Osteoblast (primary cell): ENCODE results near the gene IL23A. TPM values are rescaled to one million over a fixed set of nuclear protein-coding genes. Genes with fewer than 3 reads are reported as not detected.
"Not testable (repeated sequence)": the region's sequence is repeated elsewhere in the genome, so short reads cannot be mapped to it uniquely, and the experiment has no call there.

Experiments used
- DNase-seq: peaks from one replicate; pipeline ENCODE4 v3.0.0; 2011; ENCODE audit warnings: low spot score, mixed read lengths; ENCODE audit not compliant: insufficient read length; ENCODE audit errors: missing footprints
- H2AFZ ChIP-seq: 2 replicates; pipeline ENCODE4 v1.6.0; 2011; ENCODE audit warnings: mild to moderate bottlenecking, low read length
- H3K27ac ChIP-seq: 2 replicates; pipeline ENCODE4 v1.5.1; 2011; ENCODE audit warnings: mild to moderate bottlenecking, low read depth, low read length, moderate library complexity
- H3K27me3 ChIP-seq: 2 replicates; pipeline ENCODE4 v1.6.0; 2012; ENCODE audit warnings: mild to moderate bottlenecking, control low read depth, inconsistent platforms, low read length, moderate library complexity; ENCODE audit not compliant: insufficient read depth
- H3K36me3 ChIP-seq: 2 replicates; pipeline ENCODE4 v1.5.1; 2011; ENCODE audit warnings: mild to moderate bottlenecking, low read length, control low read depth, moderate library complexity; ENCODE audit not compliant: insufficient read depth
- H3K4me1 ChIP-seq: 2 replicates; pipeline ENCODE4 v1.5.1; 2011; ENCODE audit warnings: mild to moderate bottlenecking, low read length, control low read depth, moderate library complexity; ENCODE audit not compliant: insufficient read depth
- H3K4me2 ChIP-seq: 2 replicates; pipeline ENCODE4 v1.6.0; 2011; ENCODE audit warnings: mild to moderate bottlenecking, low read length; ENCODE audit not compliant: insufficient read depth
- H3K4me3 ChIP-seq: fragments of 200-600 bp; sonication (generic); 3 replicates; pipeline ENCODE4 v1.5.1; 2012; ENCODE audit warnings: mild to moderate bottlenecking, low read length, inconsistent platforms; ENCODE audit not compliant: insufficient read depth
- H3K79me2 ChIP-seq: 2 replicates; pipeline ENCODE4 v1.6.0; 2012; ENCODE audit warnings: mild to moderate bottlenecking, low read length, control low read depth, inconsistent platforms; ENCODE audit not compliant: insufficient read depth
- H3K9me3 ChIP-seq: 2 replicates; pipeline ENCODE4 v1.5.1; 2011; ENCODE audit warnings: low read depth, low read length, control low read depth
- H4K20me1 ChIP-seq: 2 replicates; pipeline ENCODE4 v1.6.0; 2012; ENCODE audit warnings: mild to moderate bottlenecking, low read length, control low read depth; ENCODE audit not compliant: insufficient read depth
- total RNA-seq: library from RNA; depleted of rRNA; stranded (reverse); fragments of >200 nt; gene quantifications from 2 replicates; pipeline ENCODE4 v1.2.3, GENCODE V29; 2012
- TF ChIP-seq, protein P1 (sequence below): IDR thresholded peaks from 2 replicates; pipeline ENCODE4 v1.5.1; 2011; ENCODE audit warnings: mild to moderate bottlenecking, low read depth, low read length, moderate library complexity; ENCODE audit errors: extremely low read depth

IL23A gene
- total RNA-seq, 1 donor: not detected

DNA sequence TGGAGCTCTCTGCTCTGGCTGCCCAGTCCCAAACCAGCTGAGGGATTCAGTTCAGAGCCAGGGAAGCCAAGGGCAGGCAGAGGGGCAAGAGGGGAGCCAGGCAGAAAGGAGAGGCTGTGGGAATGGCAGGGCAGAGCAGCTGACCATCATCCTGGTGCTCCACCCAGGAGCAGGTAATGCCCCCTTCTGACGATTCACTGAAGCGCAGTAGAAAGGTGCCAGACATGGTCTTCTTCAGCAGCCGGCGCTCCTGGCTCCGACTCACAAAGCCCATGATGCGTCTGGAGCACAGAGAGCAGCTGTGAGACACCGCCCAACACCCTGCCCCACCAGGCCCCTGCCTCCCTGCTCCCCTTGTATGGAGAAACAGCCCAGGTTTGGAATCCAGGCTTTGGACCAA lies 8.0 kb downstream of the IL23A start:
- no peaks in the 10 kb centered on the region for H4K20me1 ChIP-seq
- TF ChIP-seq, protein P1, sequence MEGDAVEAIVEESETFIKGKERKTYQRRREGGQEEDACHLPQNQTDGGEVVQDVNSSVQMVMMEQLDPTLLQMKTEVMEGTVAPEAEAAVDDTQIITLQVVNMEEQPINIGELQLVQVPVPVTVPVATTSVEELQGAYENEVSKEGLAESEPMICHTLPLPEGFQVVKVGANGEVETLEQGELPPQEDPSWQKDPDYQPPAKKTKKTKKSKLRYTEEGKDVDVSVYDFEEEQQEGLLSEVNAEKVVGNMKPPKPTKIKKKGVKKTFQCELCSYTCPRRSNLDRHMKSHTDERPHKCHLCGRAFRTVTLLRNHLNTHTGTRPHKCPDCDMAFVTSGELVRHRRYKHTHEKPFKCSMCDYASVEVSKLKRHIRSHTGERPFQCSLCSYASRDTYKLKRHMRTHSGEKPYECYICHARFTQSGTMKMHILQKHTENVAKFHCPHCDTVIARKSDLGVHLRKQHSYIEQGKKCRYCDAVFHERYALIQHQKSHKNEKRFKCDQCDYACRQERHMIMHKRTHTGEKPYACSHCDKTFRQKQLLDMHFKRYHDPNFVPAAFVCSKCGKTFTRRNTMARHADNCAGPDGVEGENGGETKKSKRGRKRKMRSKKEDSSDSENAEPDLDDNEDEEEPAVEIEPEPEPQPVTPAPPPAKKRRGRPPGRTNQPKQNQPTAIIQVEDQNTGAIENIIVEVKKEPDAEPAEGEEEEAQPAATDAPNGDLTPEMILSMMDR: no peak
- no peak for DNase-seq
- H3K79me2 ChIP-seq: no peaks in the 10 kb centered on the region
- no peaks in the 10 kb centered on the region for H3K9me3 ChIP-seq
- H3K36me3 ChIP-seq: peaks cover 82% of the 10 kb centered on the region
- H3K4me2 ChIP-seq: no peak overlapping the region
- no peak overlapping the region for H2AFZ ChIP-seq
- H3K27me3 ChIP-seq: no peaks in the 10 kb centered on the region
- H3K27ac ChIP-seq: no peak overlapping the region
- no peak overlapping the region for H3K4me3 ChIP-seq
- H3K4me1 ChIP-seq: no peaks in the 10 kb centered on the region

DNA sequence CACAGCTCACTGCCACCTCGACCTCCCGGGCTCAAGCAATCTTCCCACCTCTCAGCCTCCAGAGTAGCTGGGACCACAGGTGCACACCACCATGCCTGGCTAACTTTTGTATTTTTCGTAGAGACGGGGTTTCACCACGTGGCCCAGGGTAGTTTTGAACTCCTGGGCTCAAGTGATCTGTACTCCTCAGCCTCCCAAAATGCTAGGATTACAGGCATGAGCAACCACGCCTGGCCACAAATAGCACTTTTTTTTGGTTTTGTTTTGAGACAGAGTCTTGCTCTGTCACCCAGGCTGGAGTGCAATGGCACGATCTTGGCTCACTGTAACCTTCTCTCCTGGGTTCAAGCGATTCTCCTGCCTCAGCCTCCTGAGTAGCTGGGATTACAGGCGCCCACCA lies 8.6 kb downstream of the IL23A start:
- not testable (repeated sequence) for H3K27me3 ChIP-seq, H2AFZ ChIP-seq, DNase-seq, H3K4me2 ChIP-seq, H3K27ac ChIP-seq, H3K79me2 ChIP-seq, H3K4me3 ChIP-seq, H4K20me1 ChIP-seq, H3K9me3 ChIP-seq, H3K4me1 ChIP-seq
- peaks cover 83% of the 10 kb centered on the region for H3K36me3 ChIP-seq

DNA sequence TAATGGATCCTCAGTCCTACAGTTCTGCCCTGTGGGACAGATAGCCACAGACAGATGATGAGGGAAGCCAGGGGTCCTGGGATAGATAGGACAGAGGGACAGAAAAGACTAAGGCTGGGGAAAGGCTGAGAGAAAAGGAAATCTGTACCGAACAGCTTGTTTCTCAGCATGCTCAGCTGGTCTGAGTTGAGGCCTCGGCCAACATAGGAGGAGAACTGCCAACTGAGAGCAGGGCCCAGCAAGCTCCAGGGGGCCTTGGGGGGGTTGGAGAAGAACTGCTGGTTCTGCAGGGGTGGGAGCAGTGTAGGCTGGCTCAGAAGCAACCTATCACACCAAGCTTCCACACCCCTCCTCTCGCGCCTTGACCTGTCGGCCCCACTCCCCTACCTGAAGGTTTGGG lies 10.1 kb downstream of the IL23A start:
- DNase-seq: no peak
- Histone ChIP-seq H3K4me3 (no peak overlapping the region), H3K4me2 (no peak overlapping the region), H3K36me3 (peaks cover 82% of the 10 kb centered on the region), H3K79me2 (no peaks in the 10 kb centered on the region), H3K4me1 (no peaks in the 10 kb centered on the region), H3K27me3 (no peaks in the 10 kb centered on the region), H3K9me3 (no peaks in the 10 kb centered on the region), H4K20me1 (peaks cover 3% of the 10 kb centered on the region), H3K27ac (no peak overlapping the region), H2AFZ (no peak overlapping the region)
- TF ChIP-seq, protein P1: no peak

DNA sequence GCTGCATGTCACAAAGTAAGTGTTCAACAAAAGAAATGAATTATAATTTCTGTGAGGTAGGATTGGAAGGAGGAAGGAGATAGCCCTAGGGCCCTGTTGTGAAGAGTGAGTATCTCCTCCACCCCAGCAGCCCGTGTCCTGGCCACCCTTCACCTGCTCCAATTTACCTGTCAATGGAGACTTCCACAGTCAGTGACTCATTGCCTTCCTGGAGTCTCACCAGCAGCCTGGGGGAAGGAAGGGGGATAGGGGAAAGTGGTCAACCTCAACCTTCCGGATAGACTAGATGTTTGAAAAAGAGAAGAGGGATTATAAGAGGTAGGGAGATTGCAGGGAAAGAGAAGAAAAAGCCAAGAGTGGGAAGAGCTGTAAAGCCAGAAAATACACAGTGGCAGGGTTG lies 12.0 kb downstream of the IL23A start:
- peaks cover 9% of the 10 kb centered on the region for H4K20me1 ChIP-seq
- H3K9me3 ChIP-seq: no peaks in the 10 kb centered on the region
- H3K4me2 ChIP-seq: no peak overlapping the region
- H3K4me1 ChIP-seq: no peaks in the 10 kb centered on the region
- no peak overlapping the region for H2AFZ ChIP-seq
- TF ChIP-seq, protein P1: no peak
- peaks cover 90% of the 10 kb centered on the region for H3K36me3 ChIP-seq
- H3K27me3 ChIP-seq: no peaks in the 10 kb centered on the region
- DNase-seq: no peak
- peaks cover 15% of the 10 kb centered on the region for H3K79me2 ChIP-seq
- H3K27ac ChIP-seq: no peak overlapping the region
- no peak overlapping the region for H3K4me3 ChIP-seq

DNA sequence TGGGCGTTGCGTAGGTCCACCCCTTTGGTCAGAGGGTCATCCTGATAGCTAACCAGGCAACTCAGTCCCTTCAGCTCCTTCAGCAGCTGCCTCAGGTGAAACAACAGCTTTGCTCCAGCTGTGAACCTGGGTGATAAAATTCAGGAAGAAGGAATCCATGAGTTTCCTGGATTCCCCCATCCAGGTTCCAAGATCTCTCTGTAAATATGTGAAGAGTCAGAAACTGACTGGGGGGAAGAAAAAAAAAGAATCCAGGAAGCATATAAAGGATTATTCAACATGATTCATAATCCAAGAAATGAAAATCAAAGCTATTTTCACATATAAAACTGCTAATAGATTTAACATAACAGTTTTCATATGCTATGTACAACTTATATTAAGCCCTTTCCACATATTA lies 12.6 kb downstream of the IL23A start:
- Histone ChIP-seq H3K79me2 (peaks cover 22% of the 10 kb centered on the region), H3K4me2 (no peak overlapping the region), H2AFZ (no peak overlapping the region), H3K4me1 (no peaks in the 10 kb centered on the region), H3K4me3 (no peak overlapping the region), H3K27ac (no peak overlapping the region), H4K20me1 (peaks cover 15% of the 10 kb centered on the region), H3K36me3 (peaks cover 90% of the 10 kb centered on the region), H3K27me3 (no peaks in the 10 kb centered on the region), H3K9me3 (no peaks in the 10 kb centered on the region)
- peak; percentile 13 for DNase-seq
- TF ChIP-seq, protein P1: no peak
